ENCODE results near the gene KANK3.

DNA sequence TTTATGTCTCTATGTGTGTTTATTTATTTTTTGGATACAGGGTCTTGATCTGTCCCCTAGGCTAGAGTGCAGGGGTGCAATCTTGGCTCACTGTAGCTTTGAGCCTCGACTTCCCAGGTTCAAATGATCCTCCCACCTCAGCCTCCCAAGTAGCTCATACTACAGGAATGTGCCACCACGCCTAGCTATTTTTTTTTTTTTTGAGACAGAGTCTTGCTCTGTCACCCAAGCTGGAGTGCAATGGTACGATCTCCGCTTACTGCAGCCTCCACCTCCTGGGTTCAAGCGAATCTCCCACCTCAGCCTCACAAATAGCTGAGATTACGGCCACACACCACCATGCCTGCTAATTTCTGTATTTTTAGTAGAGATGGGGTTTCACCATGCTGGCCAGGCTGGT is 15.9 kb upstream of the KANK3 start:
- TF ChIP-seq EP300 (conservative IDR thresholded peaks at IDR 0.05; ENCODE audit: poor library complexity, severe bottlenecking): no peak
- TF ChIP-seq, protein P1, sequence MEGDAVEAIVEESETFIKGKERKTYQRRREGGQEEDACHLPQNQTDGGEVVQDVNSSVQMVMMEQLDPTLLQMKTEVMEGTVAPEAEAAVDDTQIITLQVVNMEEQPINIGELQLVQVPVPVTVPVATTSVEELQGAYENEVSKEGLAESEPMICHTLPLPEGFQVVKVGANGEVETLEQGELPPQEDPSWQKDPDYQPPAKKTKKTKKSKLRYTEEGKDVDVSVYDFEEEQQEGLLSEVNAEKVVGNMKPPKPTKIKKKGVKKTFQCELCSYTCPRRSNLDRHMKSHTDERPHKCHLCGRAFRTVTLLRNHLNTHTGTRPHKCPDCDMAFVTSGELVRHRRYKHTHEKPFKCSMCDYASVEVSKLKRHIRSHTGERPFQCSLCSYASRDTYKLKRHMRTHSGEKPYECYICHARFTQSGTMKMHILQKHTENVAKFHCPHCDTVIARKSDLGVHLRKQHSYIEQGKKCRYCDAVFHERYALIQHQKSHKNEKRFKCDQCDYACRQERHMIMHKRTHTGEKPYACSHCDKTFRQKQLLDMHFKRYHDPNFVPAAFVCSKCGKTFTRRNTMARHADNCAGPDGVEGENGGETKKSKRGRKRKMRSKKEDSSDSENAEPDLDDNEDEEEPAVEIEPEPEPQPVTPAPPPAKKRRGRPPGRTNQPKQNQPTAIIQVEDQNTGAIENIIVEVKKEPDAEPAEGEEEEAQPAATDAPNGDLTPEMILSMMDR (IDR thresholded peaks at IDR 0.05; ENCODE audit: poor library complexity, severe bottlenecking): no peak
- TF ChIP-seq EZH2 (IDR thresholded peaks at IDR 0.05; ENCODE audit: borderline replicate concordance, insufficient read depth, low read length, poor library complexity, severe bottlenecking): no peak
- no peak for TF ChIP-seq SMC3 (conservative IDR thresholded peaks at IDR 0.05; ENCODE audit: poor library complexity)
- TF ChIP-seq RAD21 (conservative IDR thresholded peaks at IDR 0.05): no peak
- TF ChIP-seq, protein P2, sequence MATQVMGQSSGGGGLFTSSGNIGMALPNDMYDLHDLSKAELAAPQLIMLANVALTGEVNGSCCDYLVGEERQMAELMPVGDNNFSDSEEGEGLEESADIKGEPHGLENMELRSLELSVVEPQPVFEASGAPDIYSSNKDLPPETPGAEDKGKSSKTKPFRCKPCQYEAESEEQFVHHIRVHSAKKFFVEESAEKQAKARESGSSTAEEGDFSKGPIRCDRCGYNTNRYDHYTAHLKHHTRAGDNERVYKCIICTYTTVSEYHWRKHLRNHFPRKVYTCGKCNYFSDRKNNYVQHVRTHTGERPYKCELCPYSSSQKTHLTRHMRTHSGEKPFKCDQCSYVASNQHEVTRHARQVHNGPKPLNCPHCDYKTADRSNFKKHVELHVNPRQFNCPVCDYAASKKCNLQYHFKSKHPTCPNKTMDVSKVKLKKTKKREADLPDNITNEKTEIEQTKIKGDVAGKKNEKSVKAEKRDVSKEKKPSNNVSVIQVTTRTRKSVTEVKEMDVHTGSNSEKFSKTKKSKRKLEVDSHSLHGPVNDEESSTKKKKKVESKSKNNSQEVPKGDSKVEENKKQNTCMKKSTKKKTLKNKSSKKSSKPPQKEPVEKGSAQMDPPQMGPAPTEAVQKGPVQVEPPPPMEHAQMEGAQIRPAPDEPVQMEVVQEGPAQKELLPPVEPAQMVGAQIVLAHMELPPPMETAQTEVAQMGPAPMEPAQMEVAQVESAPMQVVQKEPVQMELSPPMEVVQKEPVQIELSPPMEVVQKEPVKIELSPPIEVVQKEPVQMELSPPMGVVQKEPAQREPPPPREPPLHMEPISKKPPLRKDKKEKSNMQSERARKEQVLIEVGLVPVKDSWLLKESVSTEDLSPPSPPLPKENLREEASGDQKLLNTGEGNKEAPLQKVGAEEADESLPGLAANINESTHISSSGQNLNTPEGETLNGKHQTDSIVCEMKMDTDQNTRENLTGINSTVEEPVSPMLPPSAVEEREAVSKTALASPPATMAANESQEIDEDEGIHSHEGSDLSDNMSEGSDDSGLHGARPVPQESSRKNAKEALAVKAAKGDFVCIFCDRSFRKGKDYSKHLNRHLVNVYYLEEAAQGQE (IDR thresholded peaks at IDR 0.05; ENCODE audit: borderline replicate concordance): no peak
- TF ChIP-seq TAF1 (IDR thresholded peaks at IDR 0.05; ENCODE audit: low read depth): no peak

Measured in neural cell (in vitro differentiated cells).